Globus pallidus (tissue), 1 donor: ENCODE measurements around the gene GALNT17.

ENCODE experiments used
- DNase-seq: peaks from one replicate; pipeline ENCODE4 v3.0.0-alpha.2; 2015; ENCODE audit warnings: low spot score

The GALNT17 gene

DNA sequence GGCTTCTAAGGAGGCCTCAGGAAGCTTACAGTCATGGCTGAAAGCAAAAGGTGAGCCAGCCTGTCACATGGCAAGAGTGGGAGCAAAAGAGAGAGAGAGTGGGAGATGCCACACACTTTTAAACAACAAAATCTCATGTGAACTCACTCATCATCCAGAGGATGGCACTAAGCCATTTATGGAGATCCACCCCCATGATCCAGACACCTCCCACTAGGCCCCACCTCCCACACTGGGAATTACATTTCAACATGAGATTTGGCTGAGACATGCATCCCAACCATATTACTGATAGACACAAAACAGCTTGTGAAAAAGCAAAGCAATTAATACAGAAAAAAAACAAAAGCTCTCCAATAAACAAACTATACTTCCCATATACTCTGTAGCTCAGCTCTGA lies 210.3 kb downstream of the GALNT17 start:
- DNase-seq, result no peak

DNA sequence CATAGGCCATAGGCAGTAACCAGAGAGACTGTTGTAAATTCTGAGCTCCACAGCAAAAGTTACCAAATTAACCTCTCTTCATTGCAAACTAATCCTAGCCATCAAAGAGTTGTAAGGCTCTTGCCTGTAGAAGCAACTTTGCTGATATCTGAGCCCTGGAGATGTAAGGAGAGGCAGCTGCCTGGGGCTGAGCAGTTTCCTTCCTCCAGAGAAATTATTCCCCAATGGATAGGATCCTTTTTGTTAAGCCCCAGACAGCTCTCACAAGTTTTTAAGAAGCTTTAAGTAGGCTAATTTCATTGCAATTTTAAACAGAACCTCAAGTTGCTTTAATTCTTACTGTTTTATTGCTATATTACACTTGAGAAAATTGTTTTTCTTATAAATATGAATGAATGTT lies 211.1 kb downstream of the GALNT17 start:
- no peak for DNase-seq

DNA sequence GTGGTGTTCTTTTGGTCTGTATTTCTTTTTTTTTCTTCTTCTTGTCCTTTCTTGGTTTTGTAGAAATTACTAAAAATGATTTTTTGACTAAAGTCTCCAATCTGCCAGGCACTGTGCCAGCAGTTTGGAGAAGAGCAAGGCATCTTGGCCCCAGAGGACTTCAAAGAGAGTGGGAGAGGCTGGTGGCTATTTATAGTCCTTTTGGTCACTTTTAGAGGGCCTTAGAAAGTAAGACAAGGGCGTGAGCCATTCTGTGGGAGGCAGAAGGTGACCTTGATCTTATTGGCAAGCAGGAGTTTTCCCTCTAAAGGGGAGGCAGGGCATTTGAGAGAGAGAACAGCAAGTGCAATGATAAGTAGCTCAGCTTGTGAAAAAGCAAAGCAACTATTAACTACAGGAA lies 211.9 kb downstream of the GALNT17 start:
- DNase-seq, result no peak

GRCh38 chr7:71345117-71345884 lies 213.4 kb downstream of the GALNT17 start:
- no peak for DNase-seq

DNA sequence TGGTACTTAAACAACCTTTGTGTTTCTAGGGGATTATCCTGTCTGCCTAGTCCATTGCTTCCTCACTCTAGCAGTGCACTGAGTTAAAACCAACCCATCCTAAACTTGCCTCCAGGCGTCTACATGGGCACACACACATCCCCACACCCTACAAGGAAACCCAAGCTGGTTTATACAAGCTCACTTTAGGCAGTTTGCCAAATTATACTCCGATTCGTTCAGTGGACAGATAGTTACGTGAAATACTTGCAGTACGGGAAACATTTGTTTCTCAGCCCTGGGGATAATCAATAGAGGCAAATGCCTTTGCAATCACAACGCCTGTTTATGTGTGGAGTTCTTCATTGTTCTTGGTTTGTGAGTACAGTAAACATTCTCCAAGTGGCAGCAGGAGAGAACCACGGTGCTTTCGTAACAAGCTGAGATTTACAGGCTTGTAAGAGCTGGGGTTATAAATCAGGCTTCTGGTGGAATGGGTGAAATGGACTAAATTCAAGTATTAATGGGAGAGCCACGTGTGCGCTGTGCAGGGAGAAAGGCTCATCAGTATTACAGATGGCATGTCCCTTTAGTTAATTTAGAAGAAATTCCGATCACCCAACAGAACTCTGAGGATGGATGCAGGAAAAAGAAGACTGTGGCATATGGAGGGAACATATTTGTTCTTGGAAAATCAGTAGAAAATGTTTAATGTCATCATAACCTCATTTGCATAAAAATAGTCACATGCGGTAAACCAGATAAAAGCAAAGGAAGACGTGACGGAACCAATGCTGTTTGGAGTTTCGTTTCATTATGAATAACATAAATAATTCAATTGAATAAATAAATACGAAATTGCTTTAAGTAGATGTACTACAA lies 217.1 kb downstream of the GALNT17 start:
- no peak for DNase-seq

- no peak for DNase-seq
Measured at GRCh38 chr7:71349682-71350481, 217.9 kb downstream of the GALNT17 start.

DNA sequence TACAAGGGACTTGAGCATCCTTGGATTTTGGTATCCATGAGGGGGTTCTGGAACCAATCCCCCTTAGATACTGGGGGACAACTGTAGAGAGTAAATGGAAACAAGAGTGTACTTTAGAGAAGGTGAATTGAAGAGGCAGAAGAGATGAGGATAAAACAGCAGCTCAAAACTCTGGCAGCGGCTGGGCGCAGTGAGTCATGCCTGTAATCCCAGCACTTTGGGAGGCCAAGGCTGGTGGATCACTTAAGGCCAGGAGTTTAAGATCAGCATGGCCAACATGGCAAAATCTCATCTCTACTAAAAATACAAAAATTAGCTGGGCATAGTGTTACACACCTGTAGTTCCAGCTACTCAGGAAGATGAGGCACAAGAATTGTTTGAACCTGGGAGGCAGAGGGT lies 218.7 kb downstream of the GALNT17 start:
- no peak for DNase-seq

DNA sequence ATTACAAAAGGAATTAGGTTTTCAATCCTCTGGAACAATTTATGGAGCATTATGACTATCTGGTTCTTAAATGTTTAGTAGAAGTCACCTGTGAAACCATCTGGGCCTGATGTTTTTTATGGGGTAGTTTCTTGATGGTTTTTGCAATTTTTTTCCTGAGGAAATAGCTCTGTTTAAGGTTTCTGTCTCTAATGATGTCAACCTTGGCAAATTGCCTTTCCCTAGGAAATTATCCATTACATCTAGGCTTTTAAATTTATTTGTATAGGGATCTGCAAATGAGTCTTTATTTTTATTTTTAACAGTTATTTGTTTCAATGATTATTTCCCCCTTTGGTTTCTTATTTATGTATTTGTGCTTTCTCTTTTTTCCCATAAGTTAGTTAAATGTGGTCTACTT lies 222.8 kb downstream of the GALNT17 start:
- DNase-seq, result no peak

DNA sequence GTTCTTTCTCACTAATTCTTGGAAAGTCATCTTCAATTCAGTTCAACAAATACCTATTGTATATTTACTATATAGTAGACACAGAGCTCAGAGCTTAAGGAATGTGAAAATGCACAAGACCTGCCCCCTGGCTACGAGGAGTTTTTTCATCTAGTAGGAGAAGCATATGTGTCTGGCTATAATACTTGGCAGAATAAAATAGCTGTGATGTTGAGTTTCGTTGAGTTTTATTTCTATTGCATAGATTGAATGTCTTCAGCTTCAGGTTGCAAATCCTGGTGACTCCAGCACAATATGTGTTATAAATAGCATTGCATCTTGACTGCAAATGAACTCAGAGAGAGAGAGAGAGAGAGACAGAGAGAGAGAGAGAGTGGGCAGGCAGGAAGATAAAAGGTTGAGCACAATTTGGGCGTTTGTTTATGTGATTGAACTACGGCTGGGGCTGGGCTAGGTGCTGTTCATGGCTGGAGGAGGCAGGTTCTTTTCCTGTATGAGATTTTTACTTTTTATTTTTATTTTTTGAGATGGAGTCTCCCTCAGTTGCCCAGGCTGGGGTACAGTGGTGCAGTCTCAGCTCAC lies 229.6 kb downstream of the GALNT17 start:
- no peak for DNase-seq

DNA sequence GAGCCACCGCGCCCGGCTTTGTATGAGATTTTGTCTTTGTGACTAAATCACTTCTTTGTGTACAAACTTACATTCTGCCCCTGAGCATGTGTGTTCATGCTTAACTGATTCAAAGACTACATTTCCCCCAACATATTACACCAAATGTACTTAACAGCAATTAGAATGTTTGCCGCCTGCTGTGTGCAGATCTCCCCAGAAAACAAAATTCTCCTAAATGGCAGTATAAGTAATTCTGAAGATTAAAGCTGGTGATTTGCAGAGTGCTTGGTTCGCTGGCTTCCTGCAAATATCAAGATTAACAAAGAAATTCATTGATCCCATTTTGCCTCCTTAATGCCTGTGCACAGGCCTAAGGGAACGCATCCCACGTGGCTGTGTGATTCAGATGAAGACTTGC lies 230.3 kb downstream of the GALNT17 start:
- DNase-seq, result no peak

DNA sequence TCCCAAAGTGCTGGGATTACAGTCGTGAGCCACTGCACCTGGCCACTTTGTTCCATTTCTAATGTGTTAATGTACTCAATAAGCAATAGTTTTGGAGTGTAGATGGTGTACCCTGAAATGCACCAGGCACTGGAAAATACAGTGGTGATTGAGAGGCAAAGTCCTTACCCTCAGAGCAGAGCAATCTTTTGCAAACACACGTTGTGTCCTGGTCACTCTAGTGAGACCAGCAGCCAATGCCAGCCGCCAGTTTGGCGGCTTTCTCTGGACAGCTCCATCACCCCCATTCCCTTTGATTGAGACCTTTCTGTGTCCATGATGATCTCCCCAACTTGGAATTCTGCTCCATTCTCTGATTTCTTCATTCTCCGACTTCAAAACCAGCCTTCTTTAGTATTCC lies 231.3 kb downstream of the GALNT17 start:
- no peak for DNase-seq

DNA sequence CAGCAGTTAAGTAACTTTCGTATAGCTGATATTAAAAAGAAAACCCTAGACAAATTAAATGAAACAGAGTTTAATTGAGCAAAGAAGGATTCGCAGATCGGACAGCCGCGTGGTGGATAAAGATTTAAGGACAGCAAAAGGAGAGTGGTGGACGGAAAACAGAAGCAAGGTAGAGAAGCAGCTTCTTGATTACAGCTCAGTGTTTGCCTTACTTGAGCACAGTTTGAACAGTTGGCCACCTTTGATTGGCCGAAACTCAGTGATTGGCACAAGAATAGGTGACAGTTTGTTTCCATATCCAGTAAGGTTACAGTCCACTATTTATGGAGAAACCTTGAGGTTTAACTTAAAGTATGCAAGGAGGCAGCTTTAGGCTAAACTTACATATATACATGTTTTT lies 231.7 kb downstream of the GALNT17 start:
- DNase-seq, result no peak

- no peak for DNase-seq
Measured at GRCh38 chr7:71364551-71364950, 232.6 kb downstream of the GALNT17 start.

- no peak for DNase-seq
Measured at GRCh38 chr7:71372991-71373390, 241.0 kb downstream of the GALNT17 start.

DNA sequence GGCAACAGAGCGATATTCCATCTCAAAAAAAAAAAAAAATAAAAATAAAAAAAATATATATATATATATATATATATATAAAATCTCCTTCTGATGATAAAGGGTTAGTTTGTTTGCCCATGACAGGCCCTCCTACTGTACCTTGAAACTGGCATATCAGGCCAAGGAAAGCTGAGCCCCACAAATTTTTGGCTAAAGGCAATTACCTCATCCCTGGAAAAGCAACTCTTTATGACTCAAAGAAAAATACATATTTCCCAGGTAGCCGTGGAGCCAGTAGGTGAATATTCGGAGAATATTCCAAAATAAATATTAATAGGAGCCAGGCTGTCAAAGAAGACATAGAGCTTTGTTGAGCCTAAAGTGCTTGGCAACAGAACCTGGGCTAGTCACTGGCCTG lies 245.1 kb downstream of the GALNT17 start:
- no peak for DNase-seq

GRCh38 chr7:71377469-71377868 lies 245.5 kb downstream of the GALNT17 start:
- DNase-seq, result no peak

DNA sequence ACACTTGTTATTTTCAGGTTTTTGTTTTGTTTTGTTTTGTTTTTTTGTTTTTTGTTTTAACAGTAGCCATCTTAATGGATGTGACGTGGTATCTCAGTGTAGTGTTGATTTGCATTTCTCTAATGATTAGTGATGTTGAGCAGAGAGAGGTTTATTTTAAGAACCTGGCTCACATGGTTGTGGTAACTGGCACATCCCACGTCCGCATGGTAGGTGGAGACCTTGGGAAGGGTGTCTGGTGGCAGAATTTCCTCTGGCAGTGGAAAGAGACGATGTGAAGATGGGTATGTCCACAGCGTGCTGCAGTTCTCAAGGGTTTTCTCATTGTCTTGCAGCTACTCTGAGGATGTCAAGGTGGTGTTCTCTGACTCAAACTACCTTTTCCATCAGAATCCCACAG lies 252.2 kb downstream of the GALNT17 start:
- no peak for DNase-seq

- DNase-seq, result no peak
Measured at GRCh38 chr7:71385330-71385729, 253.4 kb downstream of the GALNT17 start.

- DNase-seq, result no peak
Measured at GRCh38 chr7:71386152-71386785, 254.3 kb downstream of the GALNT17 start.

- DNase-seq, result no peak
Measured at GRCh38 chr7:71388181-71388580, 256.2 kb downstream of the GALNT17 start.

DNA sequence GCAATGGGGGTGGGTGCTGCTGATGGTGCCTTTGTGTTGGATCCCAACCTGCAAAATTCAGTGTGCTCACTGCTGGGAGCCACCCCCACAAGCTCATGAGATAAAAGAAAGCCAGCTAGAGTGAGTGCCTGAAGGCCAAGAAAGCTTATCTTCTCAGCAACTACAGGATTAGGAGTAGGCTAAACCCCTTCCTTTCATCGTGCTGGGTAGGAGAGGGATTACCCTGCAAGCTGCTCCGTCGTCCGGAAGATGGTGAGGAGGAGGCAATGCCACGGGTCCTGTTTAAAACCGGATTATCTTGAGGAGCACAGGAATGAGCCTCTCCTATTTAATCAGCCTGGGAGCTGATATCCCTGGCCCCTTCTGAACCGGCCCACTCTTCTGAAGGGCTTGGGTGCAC lies 258.0 kb downstream of the GALNT17 start:
- no peak for DNase-seq

DNA sequence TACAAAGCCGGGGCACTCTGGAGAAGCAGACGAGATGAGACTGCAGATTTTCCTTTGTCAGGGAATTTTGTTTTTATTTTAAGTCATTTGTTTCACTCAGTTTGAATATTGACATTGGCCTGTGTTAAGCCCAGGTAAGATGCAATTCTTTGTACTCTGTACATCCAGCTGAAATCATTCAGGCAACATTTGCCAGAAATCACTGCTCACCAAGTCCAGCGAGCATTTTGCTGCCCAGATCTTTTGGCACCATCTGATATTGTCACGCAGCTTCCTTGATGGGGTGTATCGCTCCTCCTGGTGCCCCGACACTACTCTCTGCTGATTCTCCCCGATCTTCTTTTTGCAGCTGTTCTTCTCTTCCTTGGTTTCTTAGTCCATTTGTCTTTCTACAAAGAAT lies 261.7 kb downstream of the GALNT17 start:
- no peak for DNase-seq
